HepG2 (cell line): ENCODE data around the gene ZNF507. TPM values are rescaled to one million over a fixed set of nuclear protein-coding genes. Genes with fewer than 3 reads are reported as not detected.

Source experiments
- EP300 ChIP-seq, 3 experiments: sonication (generic) in 1 of 3; formaldehyde crosslinking in 1 of 3; IDR thresholded peaks; 2 replicates each; pipeline versions ENCODE4 v1.5.1 to v1.6.1; 2011 to 2020; ENCODE audit warnings: low read depth in 2 of 3, low read length in 2 of 3, borderline replicate concordance in 1 of 3, improper control_type of control experiment in 1 of 3, mild to moderate bottlenecking in 1 of 3, missing genetic modification reagents in 1 of 3, moderate library complexity in 1 of 3
- ISX ChIP-seq: sonication (generic); formaldehyde crosslinking; conservative IDR thresholded peaks from 2 replicates; pipeline ENCODE4 v1.5.0; 2020; ENCODE audit warnings: missing genetic modification reagents
- MAX ChIP-seq: IDR thresholded peaks from 2 replicates; pipeline ENCODE4 v1.6.1; 2012; ENCODE audit warnings: inconsistent platforms
- RARG ChIP-seq: sonication (generic); formaldehyde crosslinking; IDR thresholded peaks from 2 replicates; pipeline ENCODE4 v1.4.0; 2020; ENCODE audit warnings: low read depth, mild to moderate bottlenecking, missing genetic modification reagents
- REPIN1 ChIP-seq: sonication (generic); formaldehyde crosslinking; IDR thresholded peaks from 2 replicates; pipeline ENCODE4 v1.8.0; 2022; ENCODE audit warnings: missing genetic modification reagents, low read depth, mild to moderate bottlenecking, borderline replicate concordance
- SNAPC2 ChIP-seq: sonication (generic); formaldehyde crosslinking; IDR thresholded peaks from 2 replicates; pipeline ENCODE4 v1.8.1; 2022; ENCODE audit warnings: mild to moderate bottlenecking, missing genetic modification reagents
- TEF ChIP-seq: sonication (generic); formaldehyde crosslinking; IDR thresholded peaks from 2 replicates; pipeline ENCODE4 v1.5.0; 2020; ENCODE audit warnings: missing genetic modification reagents
- YY1 ChIP-seq: IDR thresholded peaks from 2 replicates; pipeline ENCODE4 v1.6.1; 2011; ENCODE audit warnings: low read length, low read depth, moderate library complexity, mild to moderate bottlenecking; ENCODE audit not compliant: insufficient read depth, insufficient replicate concordance
- ZBTB25 ChIP-seq: IDR thresholded peaks from 2 replicates; pipeline ENCODE4 v1.6.1; 2018; ENCODE audit warnings: missing genetic modification reagents
- ZHX2 ChIP-seq, 2 experiments: sonication (generic) in 1 of 2; formaldehyde crosslinking in 1 of 2; IDR thresholded peaks; 2 replicates each; pipeline versions ENCODE4 v1.6.1 to v1.9.0; 2014 to 2022; ENCODE audit warnings: antibody characterized with exemption in 1 of 2, borderline replicate concordance in 1 of 2, inconsistent platforms in 1 of 2, low read depth in 1 of 2, missing genetic modification reagents in 1 of 2
- ZNF580 ChIP-seq: IDR thresholded peaks from 2 replicates; pipeline ENCODE4 v1.6.1; 2016; ENCODE audit warnings: low read depth, borderline replicate concordance
- ZNF704 ChIP-seq: sonication (generic); formaldehyde crosslinking; IDR thresholded peaks from 2 replicates; pipeline ENCODE4 v1.8.1; 2023; ENCODE audit warnings: mild to moderate bottlenecking, inconsistent platforms, moderate library complexity, missing genetic modification reagents, borderline replicate concordance
- ZNF710 ChIP-seq: sonication (generic); formaldehyde crosslinking; IDR thresholded peaks from 2 replicates; pipeline ENCODE4 v1.5.0; 2020; ENCODE audit warnings: mild to moderate bottlenecking, missing genetic modification reagents, borderline replicate concordance
- polyA plus RNA-seq, 8 experiments: library from polyadenylated mRNA; depleted of rRNA in 3 of 8; stranded (reverse) in 7 of 8; unstranded in 1 of 8; fragments of >200 nt; fragmentation: Illumina TruSeq in 4 of 8; extraction: Trizol in 4 of 8; gene quantifications; 2 replicates each; pipeline versions ENCODE4 v1.2.1 to v1.2.3, GENCODE V29; 2011 to 2016; ENCODE audit warnings: low read depth in 4 of 8, missing spikeins in 1 of 8, mixed read lengths in 1 of 8; ENCODE audit not compliant: insufficient read depth in 1 of 8
- total RNA-seq, 5 experiments: library from RNA; depleted of rRNA; stranded (reverse); fragments of >200 nt; fragmentation: Illumina TruSeq; extraction: Trizol; gene quantifications; 2 replicates each; pipeline ENCODE4 v1.2.3, GENCODE V29; 2016; ENCODE audit warnings: low read depth in 1 of 5

ZNF507 gene
- total and polyA plus RNA-seq, 2 of the 13 experiments (the other 11 are each of a cell fraction or from before 2014, with no cell fraction given): 7.3 to 10.9 TPM

GRCh38 chr19:32405431-32406160 lies 60.2 kb downstream of the ZNF507 start, which contains the start of gene DPY19L3 (continued):
- TF ChIP-seq ZBTB25 (CRISPR knock-in tag) (peak; percentile 21; the same call in 1 of the 2 replicates), ZNF710 (no peak), MAX (peak; percentile 82), TEF (no peak), SNAPC2 (CRISPR knock-in tag) (no peak), ZHX2 (IDR thresholded peaks at IDR 0.05; ENCODE audit: low read depth) (no peak; the same call in none of the 2 replicates), ZHX2 (CRISPR knock-in tag; IDR thresholded peaks at IDR 0.05; ENCODE audit: borderline replicate concordance) (no peak), RARG (CRISPR knock-in tag) (no peak), ZNF704 (CRISPR knock-in tag) (no peak), REPIN1 (CRISPR knock-in tag) (peak; percentile 26; the same call in 1 of the 2 replicates), YY1 (peak; percentile 56), ISX (CRISPR knock-in tag) (no peak), EP300 (IDR thresholded peaks at IDR 0.05; ENCODE audit: low read depth in 2 of 2, low read length in 2 of 2) (0 out of 4 replicates have a peak, but pooled peaks of 1 of the 2 experiments have one; percentile 12), EP300 (CRISPR knock-in tag; IDR thresholded peaks at IDR 0.05; ENCODE audit: borderline replicate concordance) (0 out of 2 replicates have a peak, but pooled peaks have one; percentile 26), ZNF580 (CRISPR knock-in tag) (0 out of 2 replicates have a peak, but pooled peaks have one; percentile 11)
